Fibroblast of mammary gland (primary cell): ENCODE data around the gene HIPK4.
A peak's percentile ranks its signal among the peaks of the same experiment; 100 is the strongest.

ENCODE experiments used
- DNase-seq: peaks from one replicate; pipeline ENCODE4 v3.0.0-alpha.2; 2010; ENCODE audit warnings: low read depth
- H3K4me3 ChIP-seq: 2 replicates; pipeline ENCODE4 v1.5.1; 2011; ENCODE audit warnings: low read depth, mild to moderate bottlenecking, low read length, moderate library complexity; ENCODE audit not compliant: control insufficient read depth
- TF ChIP-seq, protein P1 (sequence below): conservative IDR thresholded peaks from 2 replicates; pipeline ENCODE4 v1.5.1; 2011; ENCODE audit warnings: low read depth, low read length, inconsistent platforms; ENCODE audit not compliant: control insufficient read depth, insufficient read depth

The HIPK4 gene

DNA sequence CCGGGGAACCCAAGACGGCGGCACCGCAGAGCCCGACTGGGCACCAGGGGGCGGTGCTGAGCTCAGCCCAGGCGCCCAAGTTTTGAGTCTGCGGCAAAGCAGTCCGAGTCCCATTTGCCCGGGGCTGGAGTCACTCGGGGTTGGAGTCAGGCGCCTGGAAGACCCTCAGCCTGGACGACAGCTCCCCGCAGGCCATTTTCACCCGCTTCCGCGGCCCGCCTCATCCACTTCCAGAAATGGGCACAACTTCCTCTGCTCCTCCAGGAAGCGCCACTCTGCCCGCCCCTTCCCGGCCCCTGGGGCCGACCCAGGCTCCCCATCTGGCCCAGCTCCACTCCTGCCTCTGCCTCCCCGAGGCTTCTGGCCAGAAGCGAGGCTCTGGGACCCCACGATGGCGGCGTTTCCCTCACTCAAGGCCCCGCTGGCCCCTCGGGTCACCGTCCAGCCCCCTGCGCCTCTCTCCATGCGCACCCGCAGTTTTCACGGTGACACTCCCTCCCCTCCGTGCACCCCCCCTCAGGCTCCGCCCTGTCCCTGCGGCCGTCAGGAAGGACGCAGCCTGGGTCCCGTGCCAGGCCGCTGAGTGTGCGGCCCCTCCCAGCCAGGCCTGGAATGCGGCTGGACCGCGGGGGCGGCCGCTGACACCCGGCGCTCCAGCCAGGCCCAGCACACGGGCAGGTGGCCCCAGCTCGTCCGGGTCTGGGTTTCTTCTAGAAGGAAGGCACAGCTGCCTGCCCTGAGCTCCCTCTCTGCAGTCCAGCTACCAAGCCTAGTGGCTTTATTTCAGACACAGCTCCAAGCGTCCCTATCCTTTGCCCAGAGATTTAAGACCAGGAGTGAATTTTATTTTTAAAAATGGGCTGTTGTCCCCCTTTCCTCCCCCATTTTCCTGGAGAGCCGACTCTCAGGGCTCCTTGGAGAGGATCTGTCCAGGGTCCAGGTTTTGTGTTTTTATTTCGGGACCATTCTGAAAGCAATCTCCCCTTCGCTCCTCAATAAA lies 31.1 kb upstream of the HIPK4 start:
- TF ChIP-seq, protein P1, sequence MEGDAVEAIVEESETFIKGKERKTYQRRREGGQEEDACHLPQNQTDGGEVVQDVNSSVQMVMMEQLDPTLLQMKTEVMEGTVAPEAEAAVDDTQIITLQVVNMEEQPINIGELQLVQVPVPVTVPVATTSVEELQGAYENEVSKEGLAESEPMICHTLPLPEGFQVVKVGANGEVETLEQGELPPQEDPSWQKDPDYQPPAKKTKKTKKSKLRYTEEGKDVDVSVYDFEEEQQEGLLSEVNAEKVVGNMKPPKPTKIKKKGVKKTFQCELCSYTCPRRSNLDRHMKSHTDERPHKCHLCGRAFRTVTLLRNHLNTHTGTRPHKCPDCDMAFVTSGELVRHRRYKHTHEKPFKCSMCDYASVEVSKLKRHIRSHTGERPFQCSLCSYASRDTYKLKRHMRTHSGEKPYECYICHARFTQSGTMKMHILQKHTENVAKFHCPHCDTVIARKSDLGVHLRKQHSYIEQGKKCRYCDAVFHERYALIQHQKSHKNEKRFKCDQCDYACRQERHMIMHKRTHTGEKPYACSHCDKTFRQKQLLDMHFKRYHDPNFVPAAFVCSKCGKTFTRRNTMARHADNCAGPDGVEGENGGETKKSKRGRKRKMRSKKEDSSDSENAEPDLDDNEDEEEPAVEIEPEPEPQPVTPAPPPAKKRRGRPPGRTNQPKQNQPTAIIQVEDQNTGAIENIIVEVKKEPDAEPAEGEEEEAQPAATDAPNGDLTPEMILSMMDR, result peak; percentile 87
- peak overlapping the region; percentile 68 for H3K4me3 ChIP-seq
- peak; percentile 91 for DNase-seq

DNA sequence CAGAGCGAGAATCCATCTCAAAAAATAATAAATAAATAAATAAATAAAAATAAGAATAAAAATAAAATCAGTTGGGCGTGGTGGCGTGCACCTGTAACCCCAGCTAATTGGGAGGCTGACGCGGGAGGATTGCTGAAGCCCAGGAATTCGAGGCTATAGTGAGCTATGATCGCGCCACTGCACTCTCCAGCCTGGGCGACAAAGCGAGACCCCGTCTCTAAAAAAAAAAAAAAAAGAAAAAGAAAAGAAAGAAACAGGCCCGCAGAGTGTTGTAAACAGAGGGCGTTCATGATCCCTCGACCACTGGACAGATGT lies 30.4 kb upstream of the HIPK4 start:
- TF ChIP-seq, protein P1, result no peak
- no peak for DNase-seq
- H3K4me3 ChIP-seq, result peak overlapping the region; percentile 68

DNA sequence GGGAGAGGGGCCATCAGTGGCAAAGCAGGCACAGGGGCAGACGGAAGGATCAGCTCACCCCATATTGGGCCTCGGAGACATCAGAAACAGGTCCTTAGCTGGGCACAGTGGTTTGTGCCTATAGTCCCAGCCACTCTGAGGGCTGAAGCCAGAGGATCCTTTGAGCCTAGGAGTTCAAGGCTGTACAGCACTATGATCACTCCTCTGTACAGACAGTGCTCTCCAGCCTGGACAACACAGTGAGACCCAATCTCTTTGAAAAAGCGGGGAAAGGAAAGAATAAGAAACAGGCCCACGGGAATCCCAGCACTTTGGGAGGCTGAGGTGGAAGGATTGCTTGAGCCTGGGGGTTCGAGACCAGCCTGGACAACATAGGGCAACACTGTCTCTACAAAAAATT lies 29.8 kb upstream of the HIPK4 start:
- no peak for DNase-seq
- H3K4me3 ChIP-seq, result no peak overlapping the region
- TF ChIP-seq, protein P1, result no peak

DNA sequence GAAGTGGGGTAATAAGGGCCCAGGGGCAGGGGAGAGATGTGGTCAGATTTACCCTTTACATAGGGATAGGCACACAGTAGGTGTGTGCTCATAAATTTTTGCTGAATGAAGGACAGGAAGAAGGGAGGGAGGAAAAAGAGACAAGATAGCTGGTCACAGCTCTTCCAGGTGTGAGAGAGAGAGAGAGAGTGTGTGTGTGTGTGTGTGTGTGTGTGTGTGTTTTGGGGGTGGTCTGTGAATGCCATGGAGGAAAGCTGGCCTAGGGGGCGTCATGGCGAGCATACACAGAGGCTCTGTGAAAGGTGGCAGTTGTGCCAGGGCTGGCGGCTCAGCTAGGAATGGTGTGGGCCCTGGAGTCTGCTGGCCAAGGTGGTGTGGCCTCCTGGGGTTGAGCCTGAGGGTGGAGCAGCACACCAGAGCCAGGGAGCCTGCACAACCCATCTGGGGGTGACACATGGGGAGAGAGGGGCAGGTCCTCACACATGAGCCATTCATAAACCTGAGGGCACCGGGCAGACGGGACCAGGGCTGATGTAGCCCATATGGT lies 29.2 kb upstream of the HIPK4 start:
- no peak for DNase-seq
- TF ChIP-seq, protein P1, result no peak
- no peak overlapping the region for H3K4me3 ChIP-seq

DNA sequence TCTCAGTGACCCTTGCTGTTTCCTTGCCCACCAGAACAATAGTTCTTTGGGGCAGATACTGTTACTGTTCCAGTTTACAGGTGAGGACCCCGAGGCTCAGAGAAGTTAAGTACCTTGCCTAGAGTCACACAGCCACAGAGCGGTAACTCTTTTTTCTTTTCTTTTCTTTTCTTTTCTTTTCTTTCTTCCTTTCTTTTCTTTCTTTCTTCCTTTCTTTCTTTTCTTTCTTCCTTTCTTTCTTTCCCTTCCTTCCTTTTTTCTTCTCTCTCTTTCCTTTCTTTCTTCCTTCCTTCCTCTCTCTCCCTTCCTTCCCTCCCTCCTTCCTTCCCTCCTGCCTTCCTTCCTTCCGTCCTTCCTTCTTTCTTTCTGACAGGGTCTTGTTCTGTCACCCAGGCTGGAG lies 28.1 kb upstream of the HIPK4 start:
- no peak for DNase-seq
- H3K4me3 ChIP-seq, result no peak overlapping the region
- TF ChIP-seq, protein P1, result no peak

DNA sequence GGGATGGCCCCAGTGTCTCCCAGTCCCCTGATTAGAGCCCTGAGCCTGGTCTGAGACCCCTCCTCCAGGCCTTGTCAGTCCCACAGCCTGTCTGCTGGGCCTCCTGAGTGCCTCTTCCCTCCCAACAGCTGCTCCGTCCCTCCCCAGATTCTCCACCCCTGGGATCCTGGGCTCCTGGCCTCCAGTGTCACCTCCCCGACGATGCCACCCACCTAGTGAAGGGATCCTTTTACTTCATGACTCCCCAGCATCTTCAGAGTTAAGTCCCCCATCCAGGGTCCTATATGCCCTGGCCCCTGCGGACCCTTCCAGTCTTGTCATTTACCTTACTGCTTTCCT lies 27.6 kb upstream of the HIPK4 start:
- no peak for DNase-seq
- no peak overlapping the region for H3K4me3 ChIP-seq
- TF ChIP-seq, protein P1, result no peak
